ENCODE data around the gene INCA1. TPM values are rescaled to one million over a fixed set of nuclear protein-coding genes. Genes with fewer than 3 reads are reported as not detected.

The INCA1 gene, protein sequence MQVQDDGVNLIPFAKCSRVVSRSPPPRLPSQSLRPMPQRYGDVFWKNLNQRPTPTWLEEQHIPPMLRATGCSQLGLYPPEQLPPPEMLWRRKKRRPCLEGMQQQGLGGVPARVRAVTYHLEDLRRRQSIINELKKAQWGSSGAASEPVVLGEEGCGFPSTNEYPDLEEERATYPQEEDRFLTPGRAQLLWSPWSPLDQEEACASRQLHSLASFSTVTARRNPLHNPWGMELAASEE
- 1.1 and 1.4 TPM in 2 replicates for total RNA-seq (2021; fragmentation: NEBNext Ultra II Directional; extraction: Animal tissue kit (Norgen Biotek cat#: 25700))
- polyA plus RNA-seq (2011; rRNA removed) = 0.80 and 0.89 TPM in 2 replicates
- polyA plus RNA-seq (2011; cell fraction: cytosol; rRNA removed) = 0.78 TPM
- polyA plus RNA-seq (2011; cell fraction: nucleus; rRNA removed) = 3.1 TPM
- 1.2 to 1.7 TPM (median 1.5 TPM) in 4 replicates for polyA plus RNA-seq (2012, experiment 1 of 2)
- 0.97 TPM for polyA plus RNA-seq (2012, experiment 2 of 2)
- 0.91 TPM for polyA plus RNA-seq (2013, experiment 1 of 2)
- 0.61 TPM for polyA plus RNA-seq (2013, experiment 2 of 2)
- 0.24 and 0.82 TPM in 2 replicates for polyA minus RNA-seq (2011; rRNA and poly(A)+ RNA removed)
- polyA minus RNA-seq (2011; cell fraction: cytosol; rRNA and poly(A)+ RNA removed) = not detected
- polyA minus RNA-seq (2011; cell fraction: nucleus; rRNA and poly(A)+ RNA removed) = 0.90 TPM
- long read RNA-seq, experiment 1 = 0 reads
- long read RNA-seq, experiment 2 = 0 reads

DNA sequence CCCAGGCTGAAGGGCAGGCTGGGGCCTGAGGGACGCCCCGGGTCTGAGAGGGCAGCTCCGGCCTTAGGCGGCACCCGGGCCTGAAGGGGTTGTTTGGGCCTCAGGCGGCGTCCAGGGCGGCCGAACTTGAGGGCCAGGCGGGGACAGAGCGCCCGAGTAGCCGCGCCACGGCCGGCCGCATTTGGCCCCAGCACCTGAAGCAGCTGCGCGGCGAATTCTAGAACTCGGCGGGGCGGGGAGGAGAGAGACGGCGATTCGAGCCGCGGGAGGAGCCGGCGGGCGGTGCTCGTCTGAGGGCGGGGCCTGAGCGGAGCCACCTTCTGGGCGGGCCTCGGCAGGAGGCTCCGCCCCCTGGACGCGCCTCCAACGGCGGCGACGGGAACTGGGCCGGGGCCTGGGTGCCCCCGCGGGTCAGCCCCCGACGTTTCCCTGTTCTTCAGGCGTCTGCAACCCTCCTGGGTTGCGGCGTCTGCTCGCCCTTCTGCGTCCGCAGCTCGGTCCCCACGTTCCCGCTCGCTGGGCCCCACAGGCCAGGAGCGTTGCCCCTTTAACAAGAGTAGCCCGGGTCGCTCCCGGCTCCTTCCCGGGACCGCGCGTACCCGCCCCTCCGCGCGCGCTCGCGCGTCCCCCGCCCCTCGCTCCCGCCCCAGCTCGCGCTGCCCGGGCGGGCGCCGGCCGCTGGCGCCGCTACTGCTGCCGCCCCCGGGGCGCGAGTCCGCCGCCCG lies at the start of gene INCA1, which contains the start of gene KIF1C:
Gene INCA1, minus strand, starts transcription at position 221 of the 725 bp plus-strand sequence. CDS start 3,085 bp downstream, outside the sequence.
Gene KIF1C, plus strand, starts transcription at position 649 of the 725 bp plus-strand sequence. CDS start 2,297 bp downstream, outside the sequence.
- Histone ChIP-seq H3K27me3 (replicated peaks in 1 of 4; ENCODE audit: control insufficient read depth in 3 of 4, extremely low read depth in 1 of 4, insufficient read depth in 3 of 4, low read length in 3 of 4) (peaks cover 0 to 13% (median 1%) of the 10 kb centered on the region in 4 experiments; a peak in 4 of 7 replicates), H3K23me2 (ENCODE audit: low read depth, low read length) (peaks cover 11% of the 10 kb centered on the region), H3K4ac (replicated peaks; ENCODE audit: insufficient read length, low read depth, low read length) (peak within 1 kb of the TSS; percentile 96), H2BK15ac (ENCODE audit: low read length) (peak within 1 kb of the TSS; percentile 88; the same call in 1 of the 2 replicates), H2AFZ (ENCODE audit: low read length) (peak within 1 kb of the TSS; percentile 72; the same call in 1 of the 2 replicates), H3K56ac (replicated peaks; ENCODE audit: insufficient read length, low read depth, low read length) (peak within 1 kb of the TSS; percentile 77), H2BK12ac (ENCODE audit: low read depth, low read length) (no peak within 1 kb of the TSS), H4K5ac (ENCODE audit: insufficient read length, low read depth, low read length) (peak within 1 kb of the TSS; percentile 93), H3K18ac (ENCODE audit: extremely low read depth, low read length) (peak within 1 kb of the TSS; percentile 96), H2BK120ac (replicated peaks; ENCODE audit: low read depth, low read length) (peak within 1 kb of the TSS; percentile 22), H3K14ac (ENCODE audit: insufficient read length) (peak within 1 kb of the TSS; percentile 50), H3K79me2 (ENCODE audit: control insufficient read depth in 1 of 2, insufficient read depth in 2 of 2, low read length in 2 of 2) (peaks cover 0 to 19% of the 10 kb centered on the region in 2 experiments; a peak in 2 of 4 replicates), H3K4me3 (ENCODE audit: extremely low read depth in 1 of 4, insufficient read depth in 2 of 4, low read depth in 3 of 4, low read length in 4 of 4) (peak within 1 kb of the TSS; percentile 75 to 80 (median 78)), H2BK5ac (ENCODE audit: low read depth, low read length) (peak within 1 kb of the TSS; percentile 95), H4K20me1 (replicated peaks in 1 of 2; ENCODE audit: control insufficient read depth in 1 of 2, insufficient read depth in 2 of 2, low read length in 2 of 2) (peaks cover 2 to 11% of the 10 kb centered on the region in 2 experiments), H4K8ac (ENCODE audit: extremely low read depth, insufficient read depth, low read length) (peak within 1 kb of the TSS; percentile 79), H3K36me3 (ENCODE audit: control insufficient read depth in 2 of 4, insufficient read depth in 4 of 4, low read length in 3 of 4) (peaks cover 9 to 15% (median 12%) of the 10 kb centered on the region in 4 experiments; a peak in 7 of 8 replicates), H3K79me1 (ENCODE audit: low read depth, low read length) (peaks cover 11% of the 10 kb centered on the region), H4K91ac (replicated peaks; ENCODE audit: insufficient read length, low read length) (peak within 1 kb of the TSS; percentile 81), H2AK5ac (ENCODE audit: low read depth, low read length) (peak within 1 kb of the TSS; percentile 65; the same call in 1 of the 2 replicates), H2BK20ac (ENCODE audit: low read length) (no peak within 1 kb of the TSS), H3K4me2 (ENCODE audit: insufficient read depth in 1 of 2, low read depth in 2 of 2, low read length in 2 of 2) (peak within 1 kb of the TSS; percentile 97 to 100), H3K4me1 (replicated peaks in 1 of 4; ENCODE audit: control insufficient read depth in 3 of 4, insufficient read depth in 4 of 4, low read length in 3 of 4) (peaks cover 4 to 17% (median 8%) of the 10 kb centered on the region in 4 experiments), H3K9me3 (ENCODE audit: insufficient read depth in 2 of 2, low read depth in 1 of 2, low read length in 1 of 2) (no peaks in the 10 kb centered on the region), H3K9ac (replicated peaks in 1 of 4; ENCODE audit: extremely low read depth in 1 of 4, low read depth in 3 of 4, low read length in 3 of 4) (peak within 1 kb of the TSS; percentile 51 to 79 (median 68)), H3K23ac (ENCODE audit: insufficient read length) (no peak within 1 kb of the TSS), H3K27ac (ENCODE audit: low read depth, low read length) (peak within 1 kb of the TSS; percentile 88; the same call in 1 of the 2 replicates)
- ChIA-PET POLR2A (ENCODE audit: partially characterized antibody) (interaction anchor here (0.7 to 4.7 kb wide), 16 partner anchors 8 to 105 kb away, joined by 3 to 36 read pairs (median 5); partner anchors contain the start of genes CAMTA2, PFN1, RNF167 and SLC25A11), CTCF (ENCODE audit: partially characterized antibody) (interaction anchor here (1.0 to 2.2 kb wide), 3 partner anchors 10 to 60 kb away, joined by 3 to 13 read pairs (median 8); partner anchors contain the start of gene CAMTA2)
- DNase-seq (ENCODE audit: low read depth in 1 of 2, low spot score in 2 of 2) (peak; percentile 64 to 95), FAIRE-seq (no peak)
- 1% methylated on average over 27 of the region's 93 CpGs; no CpG with 5 or more reads in 1 of the 2 experiments for WGBS, 2 experiments (ENCODE audit: extremely low coverage in 1 of 2, insufficient coverage in 1 of 2, insufficient read length in 1 of 2, insufficient replicate concordance in 2 of 2, low coverage in 1 of 2, low lambda C conversion rate in 2 of 2, missing lambda C conversion rate in 1 of 2)
- TF ChIP-seq BRCA1 (IDR thresholded peaks at IDR 0.05; ENCODE audit: low read depth, low read length) (no peak), TBP (IDR thresholded peaks at IDR 0.05; ENCODE audit: low read depth, low read length) (no peak), POLR2A (IDR thresholded peaks at IDR 0.05; ENCODE audit: control extremely low read depth in 1 of 2, low read depth in 2 of 2, low read length in 2 of 2) (no peak; a peak in 1 of 3 replicates), RXRA (IDR thresholded peaks at IDR 0.05; ENCODE audit: insufficient read depth, low read depth, low read length) (no peak), PHF8 (conservative IDR thresholded peaks at IDR 0.05; ENCODE audit: low read depth, low read length) (peak; percentile 60), KDM4A (IDR thresholded peaks at IDR 0.05; ENCODE audit: low read depth, low read length, severe bottlenecking) (peak; percentile 25), TCF12 (IDR thresholded peaks at IDR 0.05; ENCODE audit: low read depth, low read length) (no peak), TEAD4 (IDR thresholded peaks at IDR 0.05; ENCODE audit: low read depth, low read length) (no peak), CHD1 (IDR thresholded peaks at IDR 0.05; ENCODE audit: low read depth, low read length) (no peak)

All from H1 (cell line).